Daoy (cell line): Measurements from ENCODE around the gene MCCD1. TPM values are rescaled to one million over a fixed set of nuclear protein-coding genes. Genes with fewer than 3 reads are reported as not detected.

ENCODE experiments used
- DNase-seq: peaks from one replicate; pipeline ENCODE4 v3.0.0-alpha.2; 2015; ENCODE audit warnings: low read depth
- total RNA-seq: library from RNA; depleted of rRNA; stranded (reverse); fragments of >200 nt; shearing (Covaris generic); gene quantifications from 2 replicates; pipeline ENCODE4 v1.2.3, GENCODE V29; 2014

MCCD1 gene
- total RNA-seq, 1 experiment from 2014 or later = not detected

DNA sequence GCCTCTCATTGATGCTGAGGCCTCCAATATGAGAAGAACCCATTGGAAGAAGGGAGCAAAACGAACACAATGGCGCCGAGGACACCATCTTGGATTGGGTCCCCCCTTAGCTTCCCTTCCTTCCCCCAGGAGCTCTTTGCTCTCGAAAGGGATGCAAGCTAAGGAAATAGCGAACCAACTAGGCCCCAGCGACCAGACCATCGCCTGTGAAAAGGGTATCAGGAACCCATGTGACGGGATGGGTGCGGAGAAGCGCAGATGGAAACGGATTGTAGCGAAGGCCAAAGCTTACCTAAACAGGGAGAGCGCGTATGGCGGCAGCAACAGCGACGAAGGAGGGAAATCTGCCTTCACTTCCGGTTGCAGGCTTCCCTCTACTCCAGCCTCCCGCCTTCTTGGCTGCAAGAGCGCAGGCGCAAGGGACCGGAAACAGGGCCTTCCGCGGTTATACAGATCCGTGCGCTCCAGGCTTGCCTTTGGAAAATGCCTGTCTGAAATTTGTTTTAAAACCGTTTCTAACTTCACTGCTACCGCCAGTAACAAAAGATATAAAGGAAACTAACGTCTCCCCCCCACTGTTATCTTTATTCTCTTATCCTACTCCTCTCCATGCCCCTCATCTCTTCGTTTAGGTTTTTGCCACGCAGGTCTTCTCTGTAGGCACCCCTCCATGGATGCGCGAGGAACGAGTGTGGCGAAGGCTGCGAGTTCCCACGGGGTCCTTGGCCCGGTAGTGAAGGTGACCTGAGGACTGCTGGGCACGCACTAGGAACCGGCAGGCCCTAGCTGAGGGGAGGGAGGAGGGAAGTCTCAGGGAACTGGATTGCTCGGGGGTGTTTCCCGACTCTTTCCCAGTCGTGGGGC, 13.1 kb downstream of the MCCD1 start, which contains the start of gene DDX39B:
TSS of gene DDX39B (minus strand) at position 346 of the 864 bp plus-strand sequence. CDS start 1,471 bp downstream, outside the sequence.
- DNase-seq = peak; percentile 99

GRCh38 chr6:31543639-31544038, 14.9 kb downstream of the MCCD1 start:
- DNase-seq = no peak

GRCh38 chr6:31544676-31545075, 15.9 kb downstream of the MCCD1 start:
- DNase-seq = no peak

- DNase-seq = no peak
Measured at GRCh38 chr6:31545291-31545690, 16.5 kb downstream of the MCCD1 start.

GRCh38 chr6:31546339-31546957, 17.7 kb downstream of the MCCD1 start, which contains the start of gene ATP6V1G2:
ATP6V1G2 (minus strand) TSS chr6:31546608; CDS start chr6:31546559, 49 bp downstream.
- peak; percentile 93 for DNase-seq

DNA sequence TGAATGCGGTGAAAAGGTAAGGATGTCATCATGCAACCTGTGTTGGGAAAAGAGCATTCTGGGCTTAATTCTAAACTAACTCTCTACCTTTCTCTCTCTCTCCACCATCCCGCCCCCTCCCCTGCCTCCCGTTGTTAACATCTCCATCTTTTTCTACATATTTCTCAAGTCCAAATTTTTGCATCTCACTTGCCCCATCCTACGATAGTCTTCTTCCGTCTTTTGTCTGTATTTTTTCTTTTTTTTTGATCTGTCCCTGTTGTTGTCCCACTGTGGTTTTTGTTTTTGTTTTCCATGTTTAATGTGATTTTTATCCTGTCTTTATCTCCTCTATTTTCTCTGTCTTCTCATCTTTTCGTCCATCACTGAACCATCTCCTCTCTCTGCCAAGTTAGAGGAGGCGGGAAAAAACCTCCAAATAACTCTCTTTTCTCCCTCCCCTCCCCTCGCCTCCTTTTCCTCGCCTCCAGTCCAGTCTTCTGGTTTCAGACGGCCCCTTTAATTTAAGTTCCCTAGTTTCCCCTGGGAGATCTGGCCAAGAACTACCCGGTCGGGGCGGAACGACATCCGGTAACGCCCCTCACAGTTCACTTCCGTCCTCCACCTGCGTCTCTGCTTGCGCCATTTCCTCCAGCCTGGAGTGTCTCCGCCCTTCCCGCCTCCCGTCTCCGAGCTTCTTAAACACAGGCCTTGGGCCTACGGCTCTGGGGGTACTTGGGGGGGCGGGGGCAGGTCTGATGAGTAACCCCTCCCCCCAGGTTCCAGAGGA, 18.4 kb downstream of the MCCD1 start, which contains the start of gene NFKBIL1:
TSS of gene NFKBIL1 (plus strand) at position 651 of the 769 bp plus-strand sequence. CDS start at position 738, 87 bp downstream.
- DNase-seq = peak; percentile 99

- no peak for DNase-seq
Measured at GRCh38 chr6:31547727-31548543, 19.2 kb downstream of the MCCD1 start.

GRCh38 chr6:31548544-31548873, 19.7 kb downstream of the MCCD1 start:
- DNase-seq = no peak

GRCh38 chr6:31551371-31551770, 22.6 kb downstream of the MCCD1 start:
- DNase-seq = peak; percentile 76

DNA sequence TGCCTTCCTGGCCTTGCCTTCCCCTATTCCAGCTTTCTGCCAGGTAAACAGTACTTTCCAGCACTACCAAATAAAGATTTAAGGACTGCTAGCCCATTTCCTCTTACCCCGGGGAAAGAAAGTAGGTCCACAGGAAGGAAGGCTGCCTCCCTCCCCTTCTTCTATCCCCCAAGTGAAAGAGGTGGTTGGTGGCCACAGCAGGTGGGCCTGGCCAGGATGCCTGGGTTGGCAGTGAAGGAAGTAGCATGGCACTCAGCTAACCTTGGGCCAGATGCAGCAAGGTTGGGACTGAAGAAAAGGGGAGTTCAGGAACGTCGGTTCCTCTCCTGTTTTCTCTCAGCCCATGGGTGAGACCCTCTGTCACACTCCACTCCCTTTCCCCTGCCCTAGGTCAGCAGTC, 27.5 kb downstream of the MCCD1 start:
- no peak for DNase-seq

GRCh38 chr6:31557443-31558317, 28.9 kb downstream of the MCCD1 start:
- no peak for DNase-seq

DNA sequence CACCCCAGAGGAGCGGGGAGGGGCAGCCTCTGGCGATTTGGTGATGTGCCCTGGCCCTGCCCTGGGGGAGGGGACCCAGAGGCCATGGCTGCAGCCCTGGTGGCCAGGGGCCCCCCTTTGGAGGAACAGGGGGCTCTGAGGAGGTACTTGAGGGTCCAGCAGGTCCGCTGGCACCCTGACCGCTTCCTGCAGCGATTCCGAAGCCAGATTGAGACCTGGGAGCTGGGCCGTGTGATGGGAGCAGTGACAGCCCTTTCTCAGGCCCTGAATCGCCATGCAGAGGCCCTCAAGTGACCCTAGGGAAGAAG, 29.5 kb downstream of the MCCD1 start:
- no peak for DNase-seq

- peak; percentile 60 for DNase-seq
Measured at GRCh38 chr6:31558631-31559500, 30.1 kb downstream of the MCCD1 start.

DNA sequence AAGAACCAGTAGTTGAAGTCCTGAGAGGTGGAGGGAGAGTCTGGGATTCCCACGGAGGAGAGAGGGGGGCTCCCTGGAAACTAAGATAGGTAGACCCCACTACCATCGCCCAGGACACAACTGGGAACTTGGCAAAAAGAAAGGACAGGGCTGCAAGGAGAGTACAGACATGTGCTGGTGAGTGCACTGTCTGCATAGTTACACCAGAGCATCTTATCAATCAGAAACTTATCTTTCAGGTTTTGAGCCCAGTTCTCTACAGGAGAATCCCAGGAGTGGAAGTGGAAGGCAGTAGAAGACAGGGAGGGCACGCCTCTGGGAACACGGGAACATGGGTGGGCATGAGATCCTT, 30.8 kb downstream of the MCCD1 start:
- no peak for DNase-seq

DNA sequence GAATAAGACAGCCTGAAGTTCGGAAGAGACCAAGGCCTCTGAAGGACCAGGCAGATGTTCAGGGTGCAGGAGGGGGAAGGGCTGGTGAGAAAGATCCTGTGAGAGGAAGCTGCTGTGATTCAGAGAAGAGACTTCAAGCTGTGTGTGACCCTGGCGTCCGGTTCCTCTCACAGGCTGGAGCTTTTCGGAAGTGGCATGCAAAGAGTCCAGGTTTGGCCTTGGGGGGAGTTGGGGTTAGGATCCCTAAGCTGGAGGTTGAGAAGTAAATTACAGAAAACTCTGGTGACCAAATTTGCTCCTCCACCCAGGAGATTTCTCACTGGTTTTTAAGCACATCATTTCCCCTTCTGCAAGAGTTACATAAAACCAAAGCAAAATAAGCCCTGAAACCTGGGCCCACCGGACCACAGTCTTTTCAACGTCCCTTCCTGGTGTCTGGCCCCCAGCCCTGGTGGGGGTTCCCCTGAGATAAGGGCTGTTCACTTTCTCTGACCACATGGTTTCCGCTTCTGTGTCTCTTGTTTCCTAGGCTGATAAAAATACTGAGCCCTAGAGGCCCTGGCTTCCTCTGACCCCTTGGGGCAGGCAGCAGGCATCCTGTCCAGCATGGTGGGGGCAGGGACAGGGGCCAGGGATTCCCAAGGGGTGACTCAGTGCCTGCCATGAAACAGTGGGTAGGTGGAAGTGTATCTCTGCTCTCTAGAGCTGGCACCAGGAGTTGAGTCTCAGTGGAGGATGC, 31.4 kb downstream of the MCCD1 start:
- DNase-seq = peak; percentile 93

- DNase-seq = no peak
Measured at GRCh38 chr6:31560697-31561058, 31.9 kb downstream of the MCCD1 start.

DNA sequence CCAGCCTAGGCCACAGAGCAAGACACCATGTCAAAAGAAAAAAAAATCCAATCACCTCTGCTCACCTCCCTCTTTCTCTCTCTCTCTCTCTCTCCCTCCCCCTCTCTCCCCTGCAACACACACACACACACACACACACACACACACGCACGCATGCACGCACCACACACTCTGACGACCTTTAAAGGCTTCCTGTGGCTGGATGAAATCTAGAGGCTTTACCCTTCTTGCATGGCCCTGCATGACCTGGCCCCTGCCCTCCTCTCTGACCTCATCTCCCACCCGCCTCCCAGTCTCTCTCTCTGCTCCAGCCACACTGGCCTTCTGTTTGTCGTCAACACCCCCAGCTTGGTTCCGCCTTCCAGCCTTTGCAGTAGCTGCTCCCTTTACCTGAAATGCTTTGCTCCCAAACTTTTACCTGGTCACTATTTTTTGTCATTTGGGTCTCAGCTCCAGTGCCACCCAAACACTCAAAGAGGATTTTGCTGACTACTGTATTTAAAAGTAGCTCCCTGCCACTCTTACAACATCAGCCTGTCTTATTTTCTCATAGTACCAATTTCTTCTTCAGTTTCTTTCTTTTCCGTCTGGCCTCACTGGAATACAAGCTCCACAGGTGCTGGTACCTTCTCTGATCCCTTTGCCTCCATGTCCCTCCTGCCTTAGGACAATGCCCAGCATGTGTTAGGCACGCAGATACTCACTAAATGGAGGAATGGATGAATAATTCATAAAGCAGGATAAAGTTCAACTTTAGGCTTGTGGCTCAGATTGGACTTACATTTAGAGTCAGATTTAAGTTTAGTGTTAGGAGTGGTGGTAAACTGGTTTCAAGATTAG, 39.0 kb downstream of the MCCD1 start:
- DNase-seq = no peak

- no peak for DNase-seq
Measured at GRCh38 chr6:31568537-31568961, 39.8 kb downstream of the MCCD1 start.
